Peyer's patch (tissue), 4 donors: Measurements from ENCODE around the gene STX18.

Source experiments
- POLR2A ChIP-seq, 2 donors: fragments of 450-650 bp; IDR thresholded peaks; one replicate each; pipeline ENCODE4 v1.5.1; 2017; ENCODE audit warnings: antibody characterized with exemption in 2 of 2, mild to moderate bottlenecking in 2 of 2, moderate library complexity in 2 of 2
- TF ChIP-seq, protein P1 (sequence below), 6 experiments: fragments of 450-650 bp in 4 of 6; fragments of 200-600 bp in 2 of 6; sonication (generic) in 1 of 6; IDR thresholded peaks; one replicate each; pipeline ENCODE4 v1.5.1; 2017 to 2019; ENCODE audit warnings: antibody characterized with exemption in 6 of 6, mild to moderate bottlenecking in 3 of 6, moderate library complexity in 1 of 6

- TF ChIP-seq, protein P1, sequence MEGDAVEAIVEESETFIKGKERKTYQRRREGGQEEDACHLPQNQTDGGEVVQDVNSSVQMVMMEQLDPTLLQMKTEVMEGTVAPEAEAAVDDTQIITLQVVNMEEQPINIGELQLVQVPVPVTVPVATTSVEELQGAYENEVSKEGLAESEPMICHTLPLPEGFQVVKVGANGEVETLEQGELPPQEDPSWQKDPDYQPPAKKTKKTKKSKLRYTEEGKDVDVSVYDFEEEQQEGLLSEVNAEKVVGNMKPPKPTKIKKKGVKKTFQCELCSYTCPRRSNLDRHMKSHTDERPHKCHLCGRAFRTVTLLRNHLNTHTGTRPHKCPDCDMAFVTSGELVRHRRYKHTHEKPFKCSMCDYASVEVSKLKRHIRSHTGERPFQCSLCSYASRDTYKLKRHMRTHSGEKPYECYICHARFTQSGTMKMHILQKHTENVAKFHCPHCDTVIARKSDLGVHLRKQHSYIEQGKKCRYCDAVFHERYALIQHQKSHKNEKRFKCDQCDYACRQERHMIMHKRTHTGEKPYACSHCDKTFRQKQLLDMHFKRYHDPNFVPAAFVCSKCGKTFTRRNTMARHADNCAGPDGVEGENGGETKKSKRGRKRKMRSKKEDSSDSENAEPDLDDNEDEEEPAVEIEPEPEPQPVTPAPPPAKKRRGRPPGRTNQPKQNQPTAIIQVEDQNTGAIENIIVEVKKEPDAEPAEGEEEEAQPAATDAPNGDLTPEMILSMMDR (IDR thresholded peaks at IDR 0.05) = no peak
- no peak for TF ChIP-seq POLR2A (IDR thresholded peaks at IDR 0.05)
These were observed 18.3 kb upstream of the STX18 start for GRCh38 chr4:4560136-4560535.
